Liver (tissue), 9 donors: ENCODE measurements around the gene ST6GALNAC2. TPM values are rescaled to one million over a fixed set of nuclear protein-coding genes. Genes with fewer than 3 reads are reported as not detected.
A peak's percentile ranks its signal among the peaks of the same experiment; 100 is the strongest.

Experiments used
- DNase-seq: peaks from one replicate; pipeline ENCODE4 v3.0.0-alpha.2; 2017; ENCODE audit warnings: low spot score
- H3K27ac ChIP-seq, 2 donors: one replicate each; pipeline ENCODE4 v1.7.0; 2013; ENCODE audit warnings: inconsistent platforms in 2 of 2, low read length in 2 of 2, control low read depth in 1 of 2, low read depth in 1 of 2, mild to moderate bottlenecking in 1 of 2
- H3K27me3 ChIP-seq, 4 donors: one replicate each; pipeline versions ENCODE4 v1.6.1 to v1.7.0; 2013; ENCODE audit warnings: low read length in 3 of 4, inconsistent platforms in 1 of 4, mild to moderate bottlenecking in 1 of 4, moderate library complexity in 1 of 4; ENCODE audit not compliant: control insufficient read depth in 4 of 4, insufficient read depth in 4 of 4
- H3K36me3 ChIP-seq, 4 donors: one replicate each; pipeline versions ENCODE4 v1.6.1 to v1.7.0; 2013; ENCODE audit warnings: low read length in 3 of 4, mild to moderate bottlenecking in 3 of 4, low read depth in 1 of 4, moderate library complexity in 1 of 4; ENCODE audit not compliant: control insufficient read depth in 4 of 4, insufficient read depth in 3 of 4
- H3K4me1 ChIP-seq, 4 donors: one replicate each; pipeline versions ENCODE4 v1.6.1 to v1.7.0; 2013; ENCODE audit warnings: low read length in 3 of 4, mild to moderate bottlenecking in 3 of 4, moderate library complexity in 1 of 4; ENCODE audit not compliant: control insufficient read depth in 4 of 4, insufficient read depth in 4 of 4
- H3K4me3 ChIP-seq, 3 donors: one replicate each; pipeline versions ENCODE4 v1.6.1 to v1.7.0; 2013; ENCODE audit warnings: low read length in 3 of 3, control low read depth in 1 of 3, low read depth in 1 of 3, mild to moderate bottlenecking in 1 of 3
- H3K9ac ChIP-seq, 2 donors: one replicate each; pipeline ENCODE4 v1.7.0; 2013; ENCODE audit warnings: low read length in 2 of 2, mild to moderate bottlenecking in 2 of 2, moderate library complexity in 2 of 2, control low read depth in 1 of 2, low read depth in 1 of 2
- H3K9me3 ChIP-seq, 4 donors: one replicate each; pipeline versions ENCODE4 v1.6.1 to v1.7.0; 2013; ENCODE audit warnings: low read length in 3 of 4; ENCODE audit not compliant: control insufficient read depth in 4 of 4
- EGR1 ChIP-seq, 2 donors: IDR thresholded peaks; 2 replicates each; pipeline ENCODE4 v1.6.1; 2016 to 2018; ENCODE audit warnings: antibody characterized with exemption in 2 of 2, low read depth in 2 of 2
- FOXA1 ChIP-seq: IDR thresholded peaks from 2 replicates; pipeline ENCODE4 v1.6.1; 2016; ENCODE audit warnings: antibody characterized with exemption
- FOXA2 ChIP-seq: IDR thresholded peaks from 2 replicates; pipeline ENCODE4 v1.6.1; 2016; ENCODE audit warnings: antibody characterized with exemption
- GABPA ChIP-seq, 2 donors: IDR thresholded peaks in 1 of 2; conservative IDR thresholded peaks in 1 of 2; 2 replicates each; pipeline ENCODE4 v1.6.1; 2016; ENCODE audit warnings: antibody characterized with exemption in 2 of 2, mild to moderate bottlenecking in 1 of 2, moderate library complexity in 1 of 2
- HNF4A ChIP-seq, 2 donors: conservative IDR thresholded peaks; 2 replicates each; pipeline ENCODE4 v1.6.1; 2016; ENCODE audit warnings: antibody characterized with exemption in 2 of 2, mild to moderate bottlenecking in 2 of 2
- HNF4G ChIP-seq: IDR thresholded peaks from 2 replicates; pipeline ENCODE4 v1.6.1; 2016; ENCODE audit warnings: antibody characterized with exemption
- JUND ChIP-seq, 2 donors: IDR thresholded peaks; 2 replicates each; pipeline ENCODE4 v1.6.1; 2016; ENCODE audit warnings: antibody characterized with exemption in 2 of 2
- NR2F2 ChIP-seq: IDR thresholded peaks from 2 replicates; pipeline ENCODE4 v1.6.1; 2016; ENCODE audit warnings: antibody characterized with exemption
- RXRA ChIP-seq, 2 donors: IDR thresholded peaks; 2 replicates each; pipeline ENCODE4 v1.6.1; 2017 to 2018; ENCODE audit warnings: antibody characterized with exemption in 2 of 2, mild to moderate bottlenecking in 1 of 2
- SP1 ChIP-seq: IDR thresholded peaks from 2 replicates; pipeline ENCODE4 v1.6.1; 2018; ENCODE audit warnings: antibody characterized with exemption, mild to moderate bottlenecking
- TAF1 ChIP-seq: conservative IDR thresholded peaks from 2 replicates; pipeline ENCODE4 v1.6.1; 2016; ENCODE audit warnings: antibody characterized with exemption, mild to moderate bottlenecking
- YY1 ChIP-seq: IDR thresholded peaks from 2 replicates; pipeline ENCODE4 v1.6.1; 2016; ENCODE audit warnings: antibody characterized with exemption, mild to moderate bottlenecking
- WGBS: extraction: QIAGEN DNeasy Blood & Tissue Kit; methylation state at CpG from one replicate; pipeline ENCODE4 v1.1.7; 2013; 5-methylcytosine and 5-hydroxymethylcytosine counted together
- polyA plus RNA-seq, 2 donors: library from polyadenylated mRNA; stranded (reverse) in 1 of 2; unstranded in 1 of 2; fragments of 200-250 nt in 1 of 2; fragments of >200 nt in 1 of 2; fragmentation: Nextera tagmentation in 1 of 2; extraction: Ambion mirVana in 1 of 2; gene quantifications; one replicate each; pipeline versions ENCODE4 v1.2.1 to v1.2.3, GENCODE V29; 2013 to 2015
- total RNA-seq, 2 donors: library from RNA; depleted of rRNA; stranded (reverse); fragments of >200 nt; gene quantifications; one replicate each; pipeline ENCODE4 v1.2.3, GENCODE V29; 2014
- TF ChIP-seq, protein P1 (sequence below): IDR thresholded peaks from 2 replicates; pipeline ENCODE4 v1.6.1; 2016; ENCODE audit warnings: antibody characterized with exemption
- TF ChIP-seq, protein P2 (sequence below): fragments of 150-350 bp; IDR thresholded peaks from 2 replicates; pipeline ENCODE4 v1.5.1; 2017; ENCODE audit warnings: improper control_type of control experiment, low read depth, low read length; ENCODE audit not compliant: missing input control
- TF ChIP-seq, protein P3 (sequence below): IDR thresholded peaks from 2 replicates; pipeline ENCODE4 v1.6.1; 2016; ENCODE audit warnings: antibody characterized with exemption
- TF ChIP-seq, protein P4 (sequence below): IDR thresholded peaks from 2 replicates; pipeline ENCODE4 v1.6.1; 2016; ENCODE audit warnings: antibody characterized with exemption, mild to moderate bottlenecking
- donor health status: healthy.
- donor health status: healthy.
- donor health status: healthy.
- donor health status: healthy.
- donor health status: healthy.

ST6GALNAC2 gene
- total and polyA plus RNA-seq, 4 donors, result 0.52 to 2.6 (median 1.1) TPM

DNA sequence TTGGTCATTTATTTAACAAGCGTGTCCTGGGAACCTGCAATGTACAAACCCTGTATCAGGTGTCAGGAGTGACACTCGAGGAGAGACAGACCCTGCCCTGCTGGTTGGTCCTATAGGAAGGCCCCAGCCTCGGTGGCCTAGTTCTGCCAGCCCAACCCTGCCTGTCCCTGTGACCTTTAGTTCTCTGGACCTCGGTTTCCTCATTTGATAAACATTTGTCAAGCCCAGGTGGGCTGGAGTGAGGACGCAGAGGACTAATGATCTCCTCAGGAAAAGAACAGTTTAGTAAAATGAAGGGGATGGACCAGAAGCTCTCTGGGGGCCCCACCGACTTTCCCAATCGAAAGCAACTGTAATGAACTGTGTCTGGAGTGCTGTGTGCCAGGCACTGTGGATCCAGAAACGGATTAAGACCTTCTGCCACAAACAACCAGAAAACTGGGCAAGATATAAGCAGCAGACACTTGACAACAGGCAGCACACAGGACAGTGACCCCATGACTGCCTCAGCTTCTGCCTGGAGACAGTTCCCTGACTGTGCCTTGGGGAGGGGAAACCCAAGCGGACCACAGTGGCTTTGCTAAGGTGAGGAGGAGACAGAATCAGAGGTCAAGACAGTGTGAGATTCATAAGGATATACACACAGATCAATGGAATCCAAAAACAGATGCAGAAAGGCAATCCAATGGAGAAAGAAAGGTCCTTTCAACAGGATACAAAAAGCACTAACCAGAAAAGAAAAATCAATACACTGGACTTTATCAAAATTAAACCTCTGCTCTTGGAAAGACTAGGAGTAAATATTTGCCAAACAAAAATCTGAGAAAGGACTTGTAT, 37.1 kb downstream of the ST6GALNAC2 start:
- H3K9ac ChIP-seq, result peak overlapping the region in 1 of 2 donors; percentile 26
- no peaks in the 10 kb centered on the region for H3K36me3 ChIP-seq
- peak overlapping the region in 1 of 3 donors; percentile 3 for H3K4me3 ChIP-seq
- H3K27ac ChIP-seq, result peak overlapping the region; percentile 65 to 90
- H3K4me1 ChIP-seq, result peaks cover 7 to 57% (median 46%) of the 10 kb centered on the region in 4 donors
- DNase-seq, result no peak
- 29% methylated on average over 9 of the region's 9 CpGs for WGBS
- TF ChIP-seq HNF4G (no peak), SP1 (peak; percentile 39), HNF4A (conservative IDR thresholded peaks at IDR 0.05) (peak; percentile 58 to 60), RXRA (IDR thresholded peaks at IDR 0.05) (peak; percentile 31 to 54)
- TF ChIP-seq, protein P1, sequence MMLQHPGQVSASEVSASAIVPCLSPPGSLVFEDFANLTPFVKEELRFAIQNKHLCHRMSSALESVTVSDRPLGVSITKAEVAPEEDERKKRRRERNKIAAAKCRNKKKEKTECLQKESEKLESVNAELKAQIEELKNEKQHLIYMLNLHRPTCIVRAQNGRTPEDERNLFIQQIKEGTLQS, result no peak
- no peaks in the 10 kb centered on the region for H3K9me3 ChIP-seq
- H3K27me3 ChIP-seq, result no peaks in the 10 kb centered on the region

DNA sequence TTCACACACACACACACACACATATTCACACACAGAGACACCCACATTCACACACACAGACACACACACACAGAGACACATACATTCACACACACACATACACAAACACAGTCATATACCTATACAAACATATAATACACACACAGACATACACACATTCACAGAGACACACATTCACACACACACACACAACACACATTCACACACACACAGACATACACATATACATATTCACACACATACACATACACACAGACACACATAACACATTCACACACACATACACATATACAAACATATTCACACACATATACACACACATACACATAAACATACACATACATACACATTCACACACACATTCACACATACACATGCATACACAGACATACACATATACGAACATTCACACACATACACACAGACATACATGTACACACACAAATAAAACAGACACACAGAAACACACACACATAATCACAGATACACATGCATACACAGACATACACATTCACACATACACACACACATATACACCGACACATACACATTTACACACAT, 37.9 kb downstream of the ST6GALNAC2 start:
- 80% methylated on average over 2 of the region's 2 CpGs for WGBS
- Histone ChIP-seq H3K27me3 (no peaks in the 10 kb centered on the region), H3K36me3 (no peaks in the 10 kb centered on the region), H3K9ac (peak overlapping the region in 1 of 2 donors; percentile 4), H3K27ac (peak overlapping the region in 1 of 2 donors; percentile 90), H3K4me3 (no peak overlapping the region), H3K4me1 (peaks cover 7 to 57% (median 46%) of the 10 kb centered on the region in 4 donors), H3K9me3 (no peaks in the 10 kb centered on the region)
- no peak for DNase-seq
- TF ChIP-seq NR2F2, result no peak
- TF ChIP-seq EGR1 (IDR thresholded peaks at IDR 0.05; ENCODE audit: low read depth in 2 of 2), result no peak
- TF ChIP-seq HNF4A (conservative IDR thresholded peaks at IDR 0.05), result no peak
- TF ChIP-seq YY1, result no peak
- TF ChIP-seq GABPA (IDR thresholded peaks at IDR 0.05 in 1 of 2, conservative IDR thresholded peaks at IDR 0.05 in 1 of 2), result no peak
- TF ChIP-seq FOXA1, result no peak
- TF ChIP-seq SP1, result no peak
- TF ChIP-seq HNF4G, result no peak
- TF ChIP-seq, protein P1, result no peak
- no peak for TF ChIP-seq FOXA2
- no peak for TF ChIP-seq TAF1
- TF ChIP-seq RXRA (IDR thresholded peaks at IDR 0.05), result no peak
- TF ChIP-seq, protein P2, sequence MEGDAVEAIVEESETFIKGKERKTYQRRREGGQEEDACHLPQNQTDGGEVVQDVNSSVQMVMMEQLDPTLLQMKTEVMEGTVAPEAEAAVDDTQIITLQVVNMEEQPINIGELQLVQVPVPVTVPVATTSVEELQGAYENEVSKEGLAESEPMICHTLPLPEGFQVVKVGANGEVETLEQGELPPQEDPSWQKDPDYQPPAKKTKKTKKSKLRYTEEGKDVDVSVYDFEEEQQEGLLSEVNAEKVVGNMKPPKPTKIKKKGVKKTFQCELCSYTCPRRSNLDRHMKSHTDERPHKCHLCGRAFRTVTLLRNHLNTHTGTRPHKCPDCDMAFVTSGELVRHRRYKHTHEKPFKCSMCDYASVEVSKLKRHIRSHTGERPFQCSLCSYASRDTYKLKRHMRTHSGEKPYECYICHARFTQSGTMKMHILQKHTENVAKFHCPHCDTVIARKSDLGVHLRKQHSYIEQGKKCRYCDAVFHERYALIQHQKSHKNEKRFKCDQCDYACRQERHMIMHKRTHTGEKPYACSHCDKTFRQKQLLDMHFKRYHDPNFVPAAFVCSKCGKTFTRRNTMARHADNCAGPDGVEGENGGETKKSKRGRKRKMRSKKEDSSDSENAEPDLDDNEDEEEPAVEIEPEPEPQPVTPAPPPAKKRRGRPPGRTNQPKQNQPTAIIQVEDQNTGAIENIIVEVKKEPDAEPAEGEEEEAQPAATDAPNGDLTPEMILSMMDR, result no peak
- TF ChIP-seq, protein P3, sequence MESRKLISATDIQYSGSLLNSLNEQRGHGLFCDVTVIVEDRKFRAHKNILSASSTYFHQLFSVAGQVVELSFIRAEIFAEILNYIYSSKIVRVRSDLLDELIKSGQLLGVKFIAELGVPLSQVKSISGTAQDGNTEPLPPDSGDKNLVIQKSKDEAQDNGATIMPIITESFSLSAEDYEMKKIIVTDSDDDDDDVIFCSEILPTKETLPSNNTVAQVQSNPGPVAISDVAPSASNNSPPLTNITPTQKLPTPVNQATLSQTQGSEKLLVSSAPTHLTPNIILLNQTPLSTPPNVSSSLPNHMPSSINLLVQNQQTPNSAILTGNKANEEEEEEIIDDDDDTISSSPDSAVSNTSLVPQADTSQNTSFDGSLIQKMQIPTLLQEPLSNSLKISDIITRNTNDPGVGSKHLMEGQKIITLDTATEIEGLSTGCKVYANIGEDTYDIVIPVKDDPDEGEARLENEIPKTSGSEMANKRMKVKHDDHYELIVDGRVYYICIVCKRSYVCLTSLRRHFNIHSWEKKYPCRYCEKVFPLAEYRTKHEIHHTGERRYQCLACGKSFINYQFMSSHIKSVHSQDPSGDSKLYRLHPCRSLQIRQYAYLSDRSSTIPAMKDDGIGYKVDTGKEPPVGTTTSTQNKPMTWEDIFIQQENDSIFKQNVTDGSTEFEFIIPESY, result no peak
- no peak for TF ChIP-seq JUND (IDR thresholded peaks at IDR 0.05)
- TF ChIP-seq, protein P4, sequence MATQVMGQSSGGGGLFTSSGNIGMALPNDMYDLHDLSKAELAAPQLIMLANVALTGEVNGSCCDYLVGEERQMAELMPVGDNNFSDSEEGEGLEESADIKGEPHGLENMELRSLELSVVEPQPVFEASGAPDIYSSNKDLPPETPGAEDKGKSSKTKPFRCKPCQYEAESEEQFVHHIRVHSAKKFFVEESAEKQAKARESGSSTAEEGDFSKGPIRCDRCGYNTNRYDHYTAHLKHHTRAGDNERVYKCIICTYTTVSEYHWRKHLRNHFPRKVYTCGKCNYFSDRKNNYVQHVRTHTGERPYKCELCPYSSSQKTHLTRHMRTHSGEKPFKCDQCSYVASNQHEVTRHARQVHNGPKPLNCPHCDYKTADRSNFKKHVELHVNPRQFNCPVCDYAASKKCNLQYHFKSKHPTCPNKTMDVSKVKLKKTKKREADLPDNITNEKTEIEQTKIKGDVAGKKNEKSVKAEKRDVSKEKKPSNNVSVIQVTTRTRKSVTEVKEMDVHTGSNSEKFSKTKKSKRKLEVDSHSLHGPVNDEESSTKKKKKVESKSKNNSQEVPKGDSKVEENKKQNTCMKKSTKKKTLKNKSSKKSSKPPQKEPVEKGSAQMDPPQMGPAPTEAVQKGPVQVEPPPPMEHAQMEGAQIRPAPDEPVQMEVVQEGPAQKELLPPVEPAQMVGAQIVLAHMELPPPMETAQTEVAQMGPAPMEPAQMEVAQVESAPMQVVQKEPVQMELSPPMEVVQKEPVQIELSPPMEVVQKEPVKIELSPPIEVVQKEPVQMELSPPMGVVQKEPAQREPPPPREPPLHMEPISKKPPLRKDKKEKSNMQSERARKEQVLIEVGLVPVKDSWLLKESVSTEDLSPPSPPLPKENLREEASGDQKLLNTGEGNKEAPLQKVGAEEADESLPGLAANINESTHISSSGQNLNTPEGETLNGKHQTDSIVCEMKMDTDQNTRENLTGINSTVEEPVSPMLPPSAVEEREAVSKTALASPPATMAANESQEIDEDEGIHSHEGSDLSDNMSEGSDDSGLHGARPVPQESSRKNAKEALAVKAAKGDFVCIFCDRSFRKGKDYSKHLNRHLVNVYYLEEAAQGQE, result no peak
